TTC549 (cell line): Measurements from ENCODE around the gene POU5F1.
"Not testable (repeated sequence)": the region's sequence is repeated elsewhere in the genome, so short reads cannot be mapped to it uniquely, and the experiment has no call there.

ENCODE experiments used
- FAIRE-seq: peaks from 2 replicates; lab custom pipeline; 2012; peaks lifted over from hg19 to GRCh38; lab: Jason Lieb, UNC

The POU5F1 gene

GRCh38 chr6:31190488-31190887 is 20.0 kb upstream of the POU5F1 start:
- no peak for FAIRE-seq

- FAIRE-seq, result not testable (repeated sequence)
These were observed 18.7 kb upstream of the POU5F1 start for GRCh38 chr6:31189223-31189622.

GRCh38 chr6:31187780-31188194 is 17.3 kb upstream of the POU5F1 start:
- FAIRE-seq, result no peak

GRCh38 chr6:31186052-31186734 is 15.7 kb upstream of the POU5F1 start:
- no peak for FAIRE-seq

- FAIRE-seq, result not testable (repeated sequence)
These were observed 15.2 kb upstream of the POU5F1 start for GRCh38 chr6:31185695-31186051.

DNA sequence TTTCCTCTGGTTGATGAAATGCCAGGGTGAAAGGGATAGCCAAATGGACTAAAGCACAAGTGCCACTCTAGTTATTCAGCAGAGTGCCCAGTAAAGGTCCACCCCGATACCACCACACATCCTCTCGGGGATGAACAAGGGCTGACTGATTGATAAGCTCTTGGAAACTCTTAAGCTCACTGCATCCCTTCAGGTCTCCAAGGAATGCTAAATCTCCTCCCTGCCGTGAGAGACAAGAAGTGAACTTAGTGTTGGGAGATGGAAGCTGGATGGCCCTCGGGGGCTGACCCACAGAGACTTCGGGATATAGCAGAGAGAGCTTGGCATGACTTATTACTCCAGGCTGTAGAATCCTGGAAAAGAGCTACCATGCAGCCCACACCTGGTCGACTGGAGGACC is 13.4 kb upstream of the POU5F1 start:
- not testable (repeated sequence) for FAIRE-seq

- not testable (repeated sequence) for FAIRE-seq
These were observed 12.8 kb upstream of the POU5F1 start for GRCh38 chr6:31183287-31183686.

- no peak for FAIRE-seq
These were observed 10.0 kb upstream of the POU5F1 start for GRCh38 chr6:31180500-31180899.

DNA sequence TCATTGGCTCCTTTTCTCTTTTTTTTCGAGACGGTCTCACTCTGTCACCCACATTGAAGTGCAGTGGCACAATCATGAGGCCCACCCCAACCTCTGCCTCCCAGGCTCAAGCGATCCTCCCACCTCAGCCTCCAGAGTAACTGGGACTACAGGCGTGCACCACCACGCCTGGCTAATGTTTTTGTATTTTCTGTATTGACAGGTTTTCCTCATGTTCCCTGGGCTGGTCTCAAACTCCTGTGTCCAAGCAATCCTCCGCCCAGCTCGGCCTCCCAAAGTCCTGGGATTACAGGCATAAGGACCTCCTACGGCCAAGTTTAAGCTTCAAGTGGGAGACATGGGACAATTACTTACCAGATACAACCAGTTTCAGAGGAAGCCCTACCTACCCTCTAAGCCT is 9.4 kb upstream of the POU5F1 start:
- FAIRE-seq, result no peak

DNA sequence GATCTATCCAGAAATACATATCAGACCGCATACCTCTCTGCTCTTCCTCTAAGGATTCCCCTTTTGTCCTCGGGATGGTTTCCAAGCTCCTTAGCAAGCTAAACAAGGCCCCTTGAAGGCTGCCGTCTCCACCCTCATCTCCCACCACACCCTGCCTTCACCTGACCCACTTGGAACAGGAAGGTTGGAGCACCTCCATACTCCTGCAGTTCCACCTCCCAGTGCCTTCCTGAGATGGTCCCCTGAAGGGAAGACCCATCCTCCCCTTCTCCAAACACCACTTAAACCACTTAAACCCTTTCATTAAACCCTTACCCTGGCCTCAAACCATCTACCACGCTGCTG is 8.5 kb upstream of the POU5F1 start:
- no peak for FAIRE-seq

DNA sequence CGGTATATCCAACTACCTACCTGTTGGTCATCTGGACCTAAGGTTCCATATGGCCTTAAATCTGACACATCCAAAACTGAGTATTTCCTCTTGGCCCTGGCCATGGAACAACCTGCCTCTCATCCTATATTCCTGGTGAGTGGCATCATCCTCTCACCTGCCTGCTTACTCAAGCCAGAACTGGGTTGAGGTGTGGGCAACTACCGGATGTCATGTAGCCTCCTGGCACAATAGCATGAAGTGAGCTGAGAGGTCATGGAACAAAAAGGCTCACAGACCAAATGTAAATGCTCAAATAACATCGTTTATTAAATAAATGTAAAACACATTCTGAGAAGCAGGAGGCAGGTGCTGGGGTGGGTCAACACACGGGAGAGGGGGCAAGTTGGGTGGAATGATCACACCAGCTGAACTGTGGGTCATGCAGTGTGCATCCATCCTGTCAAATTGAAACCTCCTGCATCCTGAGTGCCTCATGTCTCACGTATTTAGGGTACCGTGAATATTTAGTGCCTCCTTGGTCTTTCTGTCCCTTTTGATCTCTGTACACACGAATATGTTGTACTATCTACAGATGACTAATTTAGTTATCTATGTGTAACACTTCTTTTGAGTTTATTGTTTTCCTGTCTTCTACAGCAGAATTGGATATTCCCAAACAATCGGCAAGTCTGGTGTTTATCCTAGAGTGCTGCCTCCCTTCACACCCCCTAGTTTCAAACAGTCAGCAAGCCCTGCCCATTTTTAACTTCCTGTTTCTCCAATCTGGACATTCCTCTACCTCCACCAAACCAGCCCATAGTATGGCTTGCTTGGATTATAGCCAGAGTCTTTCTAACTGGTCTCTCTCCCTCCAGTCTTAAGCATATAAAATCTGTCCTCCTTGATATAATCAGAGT is 7.9 kb upstream of the POU5F1 start:
- no peak for FAIRE-seq

GRCh38 chr6:31175971-31176370 is 5.5 kb upstream of the POU5F1 start:
- no peak for FAIRE-seq

GRCh38 chr6:31174378-31174777 is 3.9 kb upstream of the POU5F1 start:
- no peak for FAIRE-seq

DNA sequence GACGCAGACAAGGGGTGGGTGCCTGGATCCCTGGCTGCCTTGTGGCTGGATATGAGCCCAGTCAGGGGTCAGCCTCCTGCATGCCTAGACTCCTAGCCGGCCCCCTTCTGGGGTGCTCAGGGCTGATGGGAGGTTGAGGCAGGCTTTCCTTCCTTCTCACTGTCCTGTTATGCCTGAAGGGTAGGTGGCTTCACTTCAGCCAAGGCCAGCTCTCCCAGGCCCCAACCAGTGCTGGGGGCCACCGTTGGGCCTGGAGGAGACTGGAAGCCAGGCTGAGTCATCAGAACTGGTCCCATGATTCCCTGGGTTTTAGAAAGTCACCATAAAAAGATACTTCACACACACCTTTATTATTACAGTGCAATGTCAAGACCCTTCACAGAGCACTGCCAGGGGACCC is 2.9 kb upstream of the POU5F1 start:
- no peak for FAIRE-seq

DNA sequence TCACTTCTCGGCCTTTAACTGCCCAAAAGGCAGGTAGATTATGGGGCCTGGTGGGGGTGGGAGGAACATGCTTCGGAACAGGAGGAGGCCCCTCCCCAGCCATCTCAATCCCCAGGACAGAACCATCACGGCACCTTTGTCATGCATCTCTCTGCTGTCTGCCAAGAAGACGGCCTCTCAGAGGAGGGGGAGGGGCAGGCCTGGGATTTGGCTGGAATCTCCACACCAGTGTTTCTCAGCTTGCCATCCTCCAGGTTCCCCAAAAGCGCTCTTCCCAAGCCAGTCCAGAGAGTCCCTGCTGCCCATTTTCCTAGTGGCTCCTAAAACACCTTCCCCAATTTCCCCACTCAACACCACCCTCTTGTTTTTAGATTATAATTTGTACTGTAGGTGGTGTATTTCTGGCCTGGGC is 2.5 kb upstream of the POU5F1 start:
- no peak for FAIRE-seq

DNA sequence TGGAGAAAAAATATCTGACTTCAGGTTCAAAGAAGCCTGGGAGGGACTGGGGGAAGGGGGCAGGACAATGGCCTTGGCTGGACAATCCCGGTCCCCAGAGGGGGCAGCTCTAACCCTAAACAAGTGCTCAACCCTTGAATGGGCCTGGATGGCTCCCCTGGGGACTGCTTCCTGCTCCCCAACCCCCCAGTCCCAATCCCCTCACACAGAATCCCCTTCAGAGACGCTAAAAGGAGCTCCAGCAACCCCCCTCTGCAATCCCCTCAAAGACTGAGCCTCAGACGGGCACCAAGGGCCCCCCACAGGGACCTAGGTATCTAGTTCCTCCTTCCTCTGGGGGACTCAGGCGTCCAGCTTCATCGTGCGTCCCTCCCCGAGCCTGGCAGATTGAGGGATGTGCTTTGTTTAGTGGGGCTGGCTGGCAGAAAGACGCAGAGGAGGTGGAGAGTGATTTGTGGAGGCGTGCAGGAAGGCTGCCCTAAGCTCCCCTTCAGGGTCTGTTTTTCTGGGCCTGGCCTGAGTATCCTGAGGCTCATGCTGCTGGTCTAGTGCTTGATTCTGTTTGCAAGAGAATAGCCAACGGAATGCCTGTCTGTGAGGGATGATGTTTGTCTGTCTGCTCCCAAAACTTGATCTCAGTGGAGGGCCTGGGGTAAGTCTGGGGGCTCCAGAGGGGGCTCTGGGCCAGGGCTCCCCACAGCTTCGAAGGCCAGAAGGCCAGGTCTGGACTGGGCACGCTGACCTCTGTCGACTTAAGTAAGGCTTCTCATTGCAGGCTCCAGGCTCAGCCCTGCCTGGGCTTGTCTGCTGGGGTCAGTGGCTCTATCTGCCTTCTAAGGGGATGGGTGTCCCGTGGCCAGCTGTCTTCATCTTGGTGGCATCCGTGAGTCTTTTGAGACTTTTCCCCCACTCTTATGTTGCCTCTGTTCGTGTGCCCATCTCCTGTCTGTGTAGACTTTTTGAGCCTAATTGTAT is 1.7 kb upstream of the POU5F1 start:
- FAIRE-seq, result no peak

DNA sequence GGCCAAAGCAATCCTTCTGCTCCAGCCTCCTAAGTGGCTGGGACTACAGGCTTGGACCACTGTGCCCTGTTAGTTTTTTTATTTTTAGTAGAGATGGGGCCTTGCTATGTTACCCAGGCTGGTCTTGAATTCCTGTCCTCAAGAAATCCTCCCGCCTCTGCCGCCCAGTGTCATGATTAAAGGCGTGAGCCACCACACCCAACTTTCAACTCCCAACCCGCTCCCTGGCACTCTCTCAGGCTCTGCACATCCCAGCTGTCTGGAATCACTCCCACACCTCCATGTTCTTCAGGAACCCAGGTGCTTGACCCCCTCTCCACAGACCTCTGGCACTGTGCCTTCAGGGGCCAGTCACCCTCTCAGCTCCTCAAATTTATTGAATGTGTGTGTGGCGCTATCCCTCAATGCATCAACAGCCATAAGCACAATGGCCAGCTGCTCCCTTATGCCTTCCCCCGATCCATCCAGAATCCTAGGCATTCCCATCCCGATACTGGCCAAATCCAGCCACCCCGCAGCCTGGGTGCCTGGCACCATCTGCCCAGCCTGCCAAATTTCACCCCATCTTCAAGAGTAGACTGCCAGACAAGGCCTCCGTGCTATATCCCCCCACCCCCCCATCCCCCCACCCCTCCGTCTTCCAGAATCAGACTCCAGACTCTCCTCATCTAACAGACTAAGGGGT is 647 bp upstream of the POU5F1 start:
- no peak for FAIRE-seq

- not testable (repeated sequence) for FAIRE-seq
These were observed 453 bp downstream of the POU5F1 start for GRCh38 chr6:31169858-31170599.

DNA sequence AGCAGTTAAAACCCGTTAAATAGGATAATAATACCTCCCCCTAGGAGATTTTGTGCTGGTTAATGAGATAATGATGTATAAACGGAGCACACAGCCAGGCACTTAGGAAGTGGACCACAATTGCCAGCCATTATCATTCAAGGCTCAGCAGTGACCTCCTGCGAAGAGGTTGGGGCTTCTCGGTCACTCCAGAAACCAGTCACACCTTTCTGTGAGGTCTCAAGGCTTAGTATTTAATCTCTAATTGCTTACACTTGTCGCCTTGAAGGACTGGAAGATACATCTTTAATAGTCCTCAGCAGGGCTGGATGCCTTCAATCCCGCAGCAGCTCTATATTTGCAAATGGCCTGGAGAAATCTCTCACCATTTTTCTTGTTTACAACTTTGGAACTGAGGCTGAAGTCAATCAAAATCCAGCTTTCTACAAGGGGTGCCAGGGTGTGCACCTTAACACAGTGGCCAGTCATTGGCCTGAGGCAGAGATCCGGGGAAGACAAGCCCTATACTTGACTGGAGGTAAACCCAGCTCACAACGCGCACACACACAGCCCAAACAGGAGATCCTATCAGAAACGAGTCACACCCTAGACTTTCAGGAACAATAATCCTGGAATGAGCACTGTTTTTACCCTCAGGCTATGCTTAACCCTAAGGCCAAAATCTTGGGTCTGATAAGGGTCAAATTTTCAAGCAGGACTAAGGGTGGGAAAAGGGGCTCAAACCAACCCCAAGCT is 1.2 kb downstream of the POU5F1 start:
- no peak for FAIRE-seq

- no peak for FAIRE-seq
These were observed 1.9 kb downstream of the POU5F1 start for GRCh38 chr6:31168606-31169005.

DNA sequence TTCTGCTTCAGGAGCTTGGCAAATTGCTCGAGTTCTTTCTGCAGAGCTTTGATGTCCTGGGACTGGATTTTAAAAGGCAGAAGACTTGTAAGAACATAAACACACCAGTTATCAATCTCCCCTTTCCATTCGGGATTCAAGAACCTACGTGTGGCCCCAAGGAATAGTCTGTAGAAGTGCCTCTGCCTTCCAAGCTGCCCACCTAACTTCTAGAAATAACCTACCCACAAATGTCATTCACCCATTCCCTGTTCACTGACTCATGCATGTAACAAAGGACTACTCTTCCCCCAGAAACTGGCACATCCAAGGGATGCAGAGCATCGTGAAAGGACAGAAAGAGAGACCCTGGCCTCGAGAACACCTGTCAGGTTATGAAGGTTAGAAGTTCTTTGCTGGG is 4.5 kb downstream of the POU5F1 start:
- no peak for FAIRE-seq
